Gastrocnemius medialis (tissue), 4 donors: ENCODE data around the gene KCNA5. TPM values are rescaled to one million over a fixed set of nuclear protein-coding genes. Genes with fewer than 3 reads are reported as not detected.

Experiments
- ATAC-seq, 2 donors: fragments of 150-250 bp; one replicate each; pipeline ENCODE4 v1.9.1; 2016
- DNase-seq, 2 donors: peaks; one replicate each; pipeline ENCODE4 v3.0.0-alpha.2; 2019
- H3K27ac ChIP-seq, 4 donors: fragments of 200-600 bp; sonication (generic); 1 replicate in 1 of 4; 2 replicates in 3 of 4; pipeline ENCODE4 v1.5.1; 2016 to 2018; ENCODE audit warnings: mild to moderate bottlenecking in 2 of 4, moderate library complexity in 1 of 4
- H3K27me3 ChIP-seq, 3 donors: fragments of 200-600 bp; sonication (generic) in 2 of 3; 1 replicate in 1 of 3; 2 replicates in 2 of 3; pipeline versions ENCODE4 v1.5.1 to v1.6.0; 2016 to 2019; ENCODE audit warnings: mild to moderate bottlenecking in 1 of 3, moderate library complexity in 1 of 3
- H3K36me3 ChIP-seq, 2 donors: fragments of 200-600 bp; sonication (generic) in 1 of 2; one replicate each; pipeline ENCODE4 v1.5.1; 2017 to 2018
- H3K4me1 ChIP-seq, 2 donors: fragments of 200-600 bp; sonication (generic) in 1 of 2; one replicate each; pipeline ENCODE4 v1.5.1; 2016 to 2017; ENCODE audit warnings: mild to moderate bottlenecking in 2 of 2
- H3K4me3 ChIP-seq, 4 donors: fragments of 200-600 bp; sonication (generic) in 3 of 4; 1 replicate in 1 of 4; 2 replicates in 3 of 4; pipeline ENCODE4 v1.5.1; 2016 to 2019; ENCODE audit warnings: mild to moderate bottlenecking in 2 of 4
- H3K9me3 ChIP-seq, 3 donors: fragments of 200-600 bp; sonication (generic) in 2 of 3; 1 replicate in 1 of 3; 2 replicates in 2 of 3; pipeline ENCODE4 v1.5.1; 2016 to 2019
- POLR2A ChIP-seq, 2 donors: fragments of 450-650 bp; IDR thresholded peaks; one replicate each; pipeline ENCODE4 v1.6.1; 2017; ENCODE audit warnings: antibody characterized with exemption in 2 of 2, mild to moderate bottlenecking in 2 of 2, moderate library complexity in 2 of 2
- in situ Hi-C, 4 donors: fragments of 200-750 bp; cut with MboI; loops; one replicate each; pipeline versions ENCODE4 v1.15.0 to v1.8.0; 2017; ENCODE audit warnings: low sequenced_read_pairs in 4 of 4
- intact Hi-C: fragments of 100-400 bp; cut with DNase I; formaldehyde crosslinking; loops from one replicate; pipeline ENCODE4 v1.15.1; 2023; ENCODE audit warnings: low total_unique reads
- total RNA-seq, 4 donors: library from RNA; depleted of rRNA; stranded (reverse); fragments of >200 nt; gene quantifications; one replicate each; pipeline versions ENCODE4 v1.1.0 to v1.2.3, GENCODE V29; 2016
- TF ChIP-seq, protein P1 (sequence below), 5 experiments: fragments of 450-650 bp in 3 of 5; fragments of 200-600 bp in 2 of 5; sonication (generic) in 2 of 5; IDR thresholded peaks in 4 of 5; conservative IDR thresholded peaks in 1 of 5; 1 replicate in 4 of 5; 2 replicates in 1 of 5; pipeline ENCODE4 v1.5.1; 2016 to 2019; ENCODE audit warnings: antibody characterized with exemption in 5 of 5, mild to moderate bottlenecking in 3 of 5, moderate library complexity in 3 of 5

The KCNA5 gene
- total RNA-seq, 4 donors from 2014 or later: 0.52 to 3.2 (median 0.84) TPM

- H3K9me3 ChIP-seq: no peaks in the 10 kb centered on the region
- in situ Hi-C loops (loop anchor here in 1 of 4 donors (10.0 kb wide), 1 partner anchor 418 kb away; no protein-coding TSS in a partner anchor), intact Hi-C loops (no loop called here)
- no peaks in the 10 kb centered on the region for H3K36me3 ChIP-seq
- H3K4me3 ChIP-seq: no peak overlapping the region
- no peak for TF ChIP-seq POLR2A (IDR thresholded peaks at IDR 0.05)
- TF ChIP-seq, protein P1, sequence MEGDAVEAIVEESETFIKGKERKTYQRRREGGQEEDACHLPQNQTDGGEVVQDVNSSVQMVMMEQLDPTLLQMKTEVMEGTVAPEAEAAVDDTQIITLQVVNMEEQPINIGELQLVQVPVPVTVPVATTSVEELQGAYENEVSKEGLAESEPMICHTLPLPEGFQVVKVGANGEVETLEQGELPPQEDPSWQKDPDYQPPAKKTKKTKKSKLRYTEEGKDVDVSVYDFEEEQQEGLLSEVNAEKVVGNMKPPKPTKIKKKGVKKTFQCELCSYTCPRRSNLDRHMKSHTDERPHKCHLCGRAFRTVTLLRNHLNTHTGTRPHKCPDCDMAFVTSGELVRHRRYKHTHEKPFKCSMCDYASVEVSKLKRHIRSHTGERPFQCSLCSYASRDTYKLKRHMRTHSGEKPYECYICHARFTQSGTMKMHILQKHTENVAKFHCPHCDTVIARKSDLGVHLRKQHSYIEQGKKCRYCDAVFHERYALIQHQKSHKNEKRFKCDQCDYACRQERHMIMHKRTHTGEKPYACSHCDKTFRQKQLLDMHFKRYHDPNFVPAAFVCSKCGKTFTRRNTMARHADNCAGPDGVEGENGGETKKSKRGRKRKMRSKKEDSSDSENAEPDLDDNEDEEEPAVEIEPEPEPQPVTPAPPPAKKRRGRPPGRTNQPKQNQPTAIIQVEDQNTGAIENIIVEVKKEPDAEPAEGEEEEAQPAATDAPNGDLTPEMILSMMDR (IDR thresholded peaks at IDR 0.05 in 4 of 5, conservative IDR thresholded peaks at IDR 0.05 in 1 of 5): no peak
- H3K4me1 ChIP-seq: peaks cover 3 to 7% of the 10 kb centered on the region in 2 donors
- H3K27me3 ChIP-seq: no peaks in the 10 kb centered on the region
- no peak overlapping the region for H3K27ac ChIP-seq
- DNase-seq: no peak
- ATAC-seq: no peak
Observed at GRCh38 chr12:5027046-5027821, 16.4 kb upstream of the KCNA5 start.

DNA sequence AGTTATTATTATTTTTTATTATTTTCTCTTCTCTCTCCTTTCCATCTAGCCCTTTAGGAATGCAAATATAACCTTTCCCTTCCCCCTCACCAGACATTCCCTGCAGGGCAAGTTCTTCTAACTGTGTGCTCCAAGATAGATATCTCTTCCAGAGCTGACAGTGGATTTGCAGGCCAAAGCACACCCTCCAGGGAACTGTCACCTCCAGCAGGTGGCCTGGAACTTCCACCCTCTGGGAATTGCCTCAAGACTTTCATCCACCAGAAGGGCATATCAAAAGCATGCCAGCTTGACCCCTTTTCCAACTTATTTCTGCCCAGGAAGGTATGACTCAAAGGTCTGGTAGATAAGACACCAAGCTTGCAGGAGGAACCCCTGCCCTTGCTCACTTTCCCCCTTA lies 13.6 kb upstream of the KCNA5 start:
- no peak overlapping the region for H3K4me3 ChIP-seq
- no peaks in the 10 kb centered on the region for H3K9me3 ChIP-seq
- H3K27me3 ChIP-seq: no peaks in the 10 kb centered on the region
- in situ Hi-C loops (no loop called here), intact Hi-C loops (no loop called here)
- no peak overlapping the region for H3K27ac ChIP-seq
- no peak for ATAC-seq
- no peaks in the 10 kb centered on the region for H3K4me1 ChIP-seq
- no peak for TF ChIP-seq POLR2A (IDR thresholded peaks at IDR 0.05)
- TF ChIP-seq, protein P1 (IDR thresholded peaks at IDR 0.05 in 4 of 5, conservative IDR thresholded peaks at IDR 0.05 in 1 of 5): no peak
- no peaks in the 10 kb centered on the region for H3K36me3 ChIP-seq
- no peak for DNase-seq

- Histone ChIP-seq H3K9me3 (no peaks in the 10 kb centered on the region), H3K27me3 (no peaks in the 10 kb centered on the region), H3K4me1 (no peaks in the 10 kb centered on the region), H3K27ac (no peak overlapping the region), H3K36me3 (no peaks in the 10 kb centered on the region), H3K4me3 (no peak overlapping the region)
- TF ChIP-seq POLR2A (IDR thresholded peaks at IDR 0.05): no peak
- TF ChIP-seq, protein P1 (IDR thresholded peaks at IDR 0.05 in 4 of 5, conservative IDR thresholded peaks at IDR 0.05 in 1 of 5): no peak
- in situ Hi-C loops: no loop called here
- intact Hi-C loops: no loop called here
- DNase-seq (no peak), ATAC-seq (no peak)
Observed at GRCh38 chr12:5031242-5031641, 12.4 kb upstream of the KCNA5 start.

- in situ Hi-C loops: no loop called here
- H3K9me3 ChIP-seq: no peaks in the 10 kb centered on the region
- no peak overlapping the region for H3K27ac ChIP-seq
Observed at GRCh38 chr12:5031958-5032357, 11.7 kb upstream of the KCNA5 start.

More at GRCh38 chr12:5031958-5032357, 11.7 kb upstream of the KCNA5 start:
- DNase-seq (no peak), ATAC-seq (no peak)
- Histone ChIP-seq H3K36me3 (no peaks in the 10 kb centered on the region), H3K27me3 (no peaks in the 10 kb centered on the region), H3K4me1 (no peaks in the 10 kb centered on the region), H3K4me3 (no peak overlapping the region)
- intact Hi-C loops: no loop called here
- no peak for TF ChIP-seq POLR2A (IDR thresholded peaks at IDR 0.05)
- TF ChIP-seq, protein P1 (IDR thresholded peaks at IDR 0.05 in 4 of 5, conservative IDR thresholded peaks at IDR 0.05 in 1 of 5): no peak
